H1 (cell line): ENCODE results near the gene ZNF214. TPM values are rescaled to one million over a fixed set of nuclear protein-coding genes. Genes with fewer than 3 reads are reported as not detected.

ENCODE experiments used
- BACH1 ChIP-seq: IDR thresholded peaks from 2 replicates; pipeline ENCODE4 v1.6.1; 2012; ENCODE audit warnings: low read length, improper control_type of control experiment
- BRCA1 ChIP-seq: IDR thresholded peaks from 2 replicates; pipeline ENCODE4 v1.6.1; 2012; ENCODE audit warnings: low read depth, low read length, improper control_type of control experiment
- EZH2 ChIP-seq: fragments of 200-600 bp; sonication (generic); IDR thresholded peaks from 2 replicates; pipeline ENCODE4 v1.7.1; 2012; ENCODE audit warnings: low read depth, mild to moderate bottlenecking, moderate library complexity, low read length, inconsistent platforms; ENCODE audit not compliant: severe bottlenecking
- GTF2F1 ChIP-seq: IDR thresholded peaks from 2 replicates; pipeline ENCODE4 v1.6.1; 2012; ENCODE audit warnings: low read depth, low read length, improper control_type of control experiment, borderline replicate concordance
- HDAC2 ChIP-seq, 2 experiments: fragments of 300-600 bp in 1 of 2; sonication (generic) in 1 of 2; IDR thresholded peaks; 2 replicates each; pipeline ENCODE4 v1.6.1; 2011 to 2012; ENCODE audit warnings: low read depth in 2 of 2, low read length in 2 of 2, mild to moderate bottlenecking in 2 of 2, moderate library complexity in 2 of 2, borderline replicate concordance in 1 of 2, inconsistent platforms in 1 of 2
- MAFK ChIP-seq: IDR thresholded peaks from 2 replicates; pipeline ENCODE4 v1.6.1; 2012; ENCODE audit warnings: low read depth, mild to moderate bottlenecking, improper control_type of control experiment, low read length
- NANOG ChIP-seq: IDR thresholded peaks from 2 replicates; pipeline ENCODE4 v1.6.1; 2011; ENCODE audit warnings: low read length, low read depth, mild to moderate bottlenecking, inconsistent platforms; ENCODE audit not compliant: insufficient read depth, poor library complexity, severe bottlenecking
- RAD21 ChIP-seq, 2 experiments: IDR thresholded peaks in 1 of 2; conservative IDR thresholded peaks in 1 of 2; 2 replicates each; pipeline ENCODE4 v1.6.1; 2011; ENCODE audit warnings: low read depth in 2 of 2, low read length in 2 of 2, improper control_type of control experiment in 1 of 2, inconsistent platforms in 1 of 2, mild to moderate bottlenecking in 1 of 2, moderate library complexity in 1 of 2
- RNF2 ChIP-seq: fragments of 200-900, 300-1000 bp; sonication (generic); IDR thresholded peaks from 2 replicates; pipeline ENCODE4 v1.7.1; 2016; ENCODE audit warnings: borderline replicate concordance, low read depth, mild to moderate bottlenecking, antibody characterized with exemption, low read length; ENCODE audit not compliant: poor library complexity, severe bottlenecking; ENCODE audit errors: missing control alignments
- RXRA ChIP-seq: IDR thresholded peaks from 2 replicates; pipeline ENCODE4 v1.6.1; 2011; ENCODE audit warnings: low read depth, mild to moderate bottlenecking, low read length, moderate library complexity; ENCODE audit not compliant: insufficient read depth
- SAP30 ChIP-seq: fragments of 300-600 bp; sonication (generic); IDR thresholded peaks from 2 replicates; pipeline ENCODE4 v1.7.1; 2012; ENCODE audit warnings: low read length, moderate library complexity, mild to moderate bottlenecking, inconsistent platforms; ENCODE audit not compliant: insufficient read depth, insufficient replicate concordance
- SIN3A ChIP-seq, 2 experiments: IDR thresholded peaks in 1 of 2; conservative IDR thresholded peaks in 1 of 2; 2 replicates each; pipeline ENCODE4 v1.6.1; 2011 to 2012; ENCODE audit warnings: low read length in 2 of 2, improper control_type of control experiment in 1 of 2, low read depth in 1 of 2, mild to moderate bottlenecking in 1 of 2
- SIX5 ChIP-seq: IDR thresholded peaks from 2 replicates; pipeline ENCODE4 v1.6.1; 2011; ENCODE audit warnings: mild to moderate bottlenecking, low read depth, low read length
- SP2 ChIP-seq: IDR thresholded peaks from 2 replicates; pipeline ENCODE4 v1.6.1; 2012; ENCODE audit warnings: mild to moderate bottlenecking, low read length, inconsistent platforms
- SP4 ChIP-seq: IDR thresholded peaks from 2 replicates; pipeline ENCODE4 v1.6.1; 2012; ENCODE audit warnings: low read length, inconsistent platforms
- USF2 ChIP-seq: IDR thresholded peaks from 2 replicates; pipeline ENCODE4 v1.6.1; 2011; ENCODE audit warnings: low read length, improper control_type of control experiment
- ZNF274 ChIP-seq: IDR thresholded peaks from 2 replicates; pipeline ENCODE4 v1.7.0; 2012; ENCODE audit warnings: low read length, borderline replicate concordance; ENCODE audit errors: extremely low read depth
- polyA plus RNA-seq, 7 experiments: library from polyadenylated mRNA; depleted of rRNA in 3 of 7; stranded (reverse) in 5 of 7; unstranded in 2 of 7; fragments of >200 nt in 5 of 7; fragments of 200-250 nt in 2 of 7; gene quantifications; 1 replicate in 5 of 7; 2 replicates in 1 of 7; 4 replicates in 1 of 7; pipeline versions ENCODE4 v1.2.1 to v1.2.3, GENCODE V29; 2011 to 2013; ENCODE audit warnings: missing spikeins in 2 of 7, mixed read lengths in 2 of 7
- total RNA-seq: library from RNA; stranded (reverse); fragmentation: NEBNext Ultra II Directional; extraction: Animal tissue kit (Norgen Biotek cat#: 25700); gene quantifications from 2 replicates; pipeline ENCODE4 v1.2.1, GENCODE V29; 2021

Gene ZNF214
- total and polyA plus RNA-seq, 2 of the 8 experiments (the other 6 are each of a cell fraction or from before 2014, with no cell fraction given) = 0.80 to 3.2 TPM

GRCh38 chr11:7028141-7028540 lies 8.0 kb upstream of the ZNF214 start (continued):
- TF ChIP-seq SIX5 = no peak
- TF ChIP-seq SP2 = no peak
- TF ChIP-seq NANOG = no peak
- TF ChIP-seq RXRA = no peak
- no peak for TF ChIP-seq ZNF274
- TF ChIP-seq BRCA1 = no peak
- no peak for TF ChIP-seq USF2
- no peak for TF ChIP-seq MAFK
- TF ChIP-seq SIN3A (conservative IDR thresholded peaks at IDR 0.05 in 1 of 2, IDR thresholded peaks at IDR 0.05 in 1 of 2; ENCODE audit: low read depth in 1 of 2, low read length in 2 of 2) = no peak
- no peak for TF ChIP-seq SP4
- no peak for TF ChIP-seq RAD21 (IDR thresholded peaks at IDR 0.05 in 1 of 2, conservative IDR thresholded peaks at IDR 0.05 in 1 of 2; ENCODE audit: low read depth in 2 of 2, low read length in 2 of 2)
- TF ChIP-seq EZH2 = no peak
- TF ChIP-seq RNF2 = no peak
- TF ChIP-seq BACH1 = no peak
- TF ChIP-seq SAP30 = no peak
- no peak for TF ChIP-seq HDAC2 (IDR thresholded peaks at IDR 0.05; ENCODE audit: borderline replicate concordance in 1 of 2, low read depth in 2 of 2, low read length in 2 of 2)
- TF ChIP-seq GTF2F1 = no peak
